ENCODE data around the gene OAS2. TPM values are rescaled to one million over a fixed set of nuclear protein-coding genes. Genes with fewer than 3 reads are reported as not detected.

The OAS2 gene
- total RNA-seq, 1 donor from 2014 or later: not detected

- Mint-ChIP-seq H3K9me3 (ENCODE audit: unreplicated experiment) (peaks cover 2% of the 10 kb centered on the region), H3K27ac (ENCODE audit: unreplicated experiment) (no peak overlapping the region), H3K4me1 (ENCODE audit: low read depth, unreplicated experiment) (no peaks in the 10 kb centered on the region), H3K27me3 (ENCODE audit: unreplicated experiment) (no peaks in the 10 kb centered on the region), H3K36me3 (ENCODE audit: unreplicated experiment) (no peaks in the 10 kb centered on the region), H3K4me3 (ENCODE audit: unreplicated experiment) (no peak overlapping the region)
- no peak for TF ChIP-seq CTCF (IDR thresholded peaks at IDR 0.05; ENCODE audit: partially characterized antibody, unreplicated experiment)
- DNase-seq: no peak
Observed at GRCh38 chr12:112989806-112990205, 11.5 kb downstream of the OAS2 start.

- Mint-ChIP-seq H3K27ac (ENCODE audit: unreplicated experiment) (no peak overlapping the region), H3K9me3 (ENCODE audit: unreplicated experiment) (peaks cover 4% of the 10 kb centered on the region), H3K4me3 (ENCODE audit: unreplicated experiment) (no peak overlapping the region), H3K27me3 (ENCODE audit: unreplicated experiment) (peaks cover 1% of the 10 kb centered on the region), H3K36me3 (ENCODE audit: unreplicated experiment) (no peaks in the 10 kb centered on the region), H3K4me1 (ENCODE audit: low read depth, unreplicated experiment) (no peaks in the 10 kb centered on the region)
- peak; percentile 97 for TF ChIP-seq CTCF (IDR thresholded peaks at IDR 0.05; ENCODE audit: partially characterized antibody, unreplicated experiment)
- DNase-seq: peak; percentile 71
Observed at GRCh38 chr12:112992541-112993398, 14.5 kb downstream of the OAS2 start.

- no peaks in the 10 kb centered on the region for H3K4me1 Mint-ChIP-seq (ENCODE audit: low read depth, unreplicated experiment)
Observed at GRCh38 chr12:112995008-112995407, 16.7 kb downstream of the OAS2 start.

GRCh38 chr12:112996501-112996900, 18.2 kb downstream of the OAS2 start:
- no peak for TF ChIP-seq CTCF (IDR thresholded peaks at IDR 0.05; ENCODE audit: partially characterized antibody, unreplicated experiment)
- DNase-seq: no peak
- H3K4me1 Mint-ChIP-seq (ENCODE audit: low read depth, unreplicated experiment): no peaks in the 10 kb centered on the region
- H3K9me3 Mint-ChIP-seq (ENCODE audit: unreplicated experiment): peaks cover 4% of the 10 kb centered on the region
- no peak overlapping the region for H3K4me3 Mint-ChIP-seq (ENCODE audit: unreplicated experiment)
- peaks cover 1% of the 10 kb centered on the region for H3K27me3 Mint-ChIP-seq (ENCODE audit: unreplicated experiment)
- no peak overlapping the region for H3K27ac Mint-ChIP-seq (ENCODE audit: unreplicated experiment)
- peaks cover 5% of the 10 kb centered on the region for H3K36me3 Mint-ChIP-seq (ENCODE audit: unreplicated experiment)

More at GRCh38 chr12:112995008-112995407, 16.7 kb downstream of the OAS2 start:
- H3K36me3 Mint-ChIP-seq (ENCODE audit: unreplicated experiment): peaks cover 5% of the 10 kb centered on the region
- H3K27ac Mint-ChIP-seq (ENCODE audit: unreplicated experiment): no peak overlapping the region
- peaks cover 1% of the 10 kb centered on the region for H3K27me3 Mint-ChIP-seq (ENCODE audit: unreplicated experiment)
- peaks cover 4% of the 10 kb centered on the region for H3K9me3 Mint-ChIP-seq (ENCODE audit: unreplicated experiment)
- H3K4me3 Mint-ChIP-seq (ENCODE audit: unreplicated experiment): no peak overlapping the region
- no peak for DNase-seq
- TF ChIP-seq CTCF (IDR thresholded peaks at IDR 0.05; ENCODE audit: partially characterized antibody, unreplicated experiment): no peak

- H3K4me1 Mint-ChIP-seq (ENCODE audit: low read depth, unreplicated experiment): no peaks in the 10 kb centered on the region
- no peak overlapping the region for H3K4me3 Mint-ChIP-seq (ENCODE audit: unreplicated experiment)
- peaks cover 4% of the 10 kb centered on the region for H3K9me3 Mint-ChIP-seq (ENCODE audit: unreplicated experiment)
- no peak for TF ChIP-seq CTCF (IDR thresholded peaks at IDR 0.05; ENCODE audit: partially characterized antibody, unreplicated experiment)
- peaks cover 1% of the 10 kb centered on the region for H3K27me3 Mint-ChIP-seq (ENCODE audit: unreplicated experiment)
- DNase-seq: no peak
- no peak overlapping the region for H3K27ac Mint-ChIP-seq (ENCODE audit: unreplicated experiment)
- H3K36me3 Mint-ChIP-seq (ENCODE audit: unreplicated experiment): peaks cover 5% of the 10 kb centered on the region
Observed at GRCh38 chr12:112997506-112997905, 19.2 kb downstream of the OAS2 start.

All from glutamatergic neuron (in vitro differentiated cells).